Type B pancreatic cell (in vitro differentiated cells): ENCODE data around the gene MSI2. TPM values are rescaled to one million over a fixed set of nuclear protein-coding genes. Genes with fewer than 3 reads are reported as not detected.

Experiments
- DNase-seq: peaks from one replicate; pipeline ENCODE4 v3.0.0; 2021; ENCODE audit warnings: mixed read lengths; ENCODE audit not compliant: unreplicated experiment; ENCODE audit errors: extremely low spot score
- H3K27ac Mint-ChIP-seq: 2 replicates; pipeline ENCODE4 v1.8.0; 2021; ENCODE audit warnings: mild to moderate bottlenecking, mixed read lengths
- H3K27me3 Mint-ChIP-seq: 2 replicates; pipeline ENCODE4 v1.8.0; 2021; ENCODE audit warnings: mixed read lengths
- H3K36me3 Mint-ChIP-seq: 2 replicates; pipeline ENCODE4 v1.8.0; 2021; ENCODE audit warnings: mixed read lengths
- H3K4me1 Mint-ChIP-seq: one replicate; pipeline ENCODE4 v1.8.0; 2021; ENCODE audit warnings: mixed read lengths; ENCODE audit not compliant: unreplicated experiment
- H3K4me3 Mint-ChIP-seq: 2 replicates; pipeline ENCODE4 v1.8.0; 2021; ENCODE audit warnings: mild to moderate bottlenecking, mixed read lengths
- H3K9me3 Mint-ChIP-seq: 2 replicates; pipeline ENCODE4 v1.8.0; 2021; ENCODE audit warnings: mixed read lengths
- CTCF ChIP-seq: fragments of 200-600 bp; sonication (generic); conservative IDR thresholded peaks from 2 replicates; pipeline ENCODE4 v1.5.0; 2021; ENCODE audit warnings: antibody characterized with exemption, mild to moderate bottlenecking
- total RNA-seq: library from RNA; stranded (reverse); gene quantifications from 2 replicates; pipeline ENCODE4 v1.2.1, GENCODE V29; 2021; ENCODE audit warnings: low replicate concordance

The MSI2 gene
- total RNA-seq, 1 donor from 2014 or later, result 158 TPM

GRCh38 chr17:57703273-57703672 lies 446.9 kb downstream of the MSI2 start:
- no peak overlapping the region for H3K4me3 Mint-ChIP-seq
- DNase-seq, result no peak
- no peak for TF ChIP-seq CTCF
- H3K36me3 Mint-ChIP-seq, result no peaks in the 10 kb centered on the region
- peaks cover 7% of the 10 kb centered on the region for H3K27me3 Mint-ChIP-seq
- no peak overlapping the region for H3K27ac Mint-ChIP-seq
- peaks cover 34% of the 10 kb centered on the region for H3K4me1 Mint-ChIP-seq
- no peaks in the 10 kb centered on the region for H3K9me3 Mint-ChIP-seq

- peaks cover 5% of the 10 kb centered on the region for H3K27me3 Mint-ChIP-seq
- H3K4me1 Mint-ChIP-seq, result peaks cover 35% of the 10 kb centered on the region
- H3K27ac Mint-ChIP-seq, result no peak overlapping the region
Observed at GRCh38 chr17:57704448-57704847, 448.1 kb downstream of the MSI2 start.

GRCh38 chr17:57705921-57706695 lies 449.8 kb downstream of the MSI2 start:
- Mint-ChIP-seq H3K4me3 (no peak overlapping the region), H3K4me1 (peaks cover 26% of the 10 kb centered on the region), H3K27ac (peak overlapping the region; percentile 5), H3K27me3 (peaks cover 6% of the 10 kb centered on the region), H3K36me3 (no peaks in the 10 kb centered on the region), H3K9me3 (no peaks in the 10 kb centered on the region)
- DNase-seq, result no peak
- no peak for TF ChIP-seq CTCF

More at GRCh38 chr17:57704448-57704847, 448.1 kb downstream of the MSI2 start:
- no peak overlapping the region for H3K4me3 Mint-ChIP-seq
- H3K9me3 Mint-ChIP-seq, result no peaks in the 10 kb centered on the region
- no peak for DNase-seq
- TF ChIP-seq CTCF, result no peak
- H3K36me3 Mint-ChIP-seq, result no peaks in the 10 kb centered on the region

- no peaks in the 10 kb centered on the region for H3K9me3 Mint-ChIP-seq
- no peaks in the 10 kb centered on the region for H3K36me3 Mint-ChIP-seq
- TF ChIP-seq CTCF, result no peak
- H3K4me1 Mint-ChIP-seq, result peaks cover 26% of the 10 kb centered on the region
- peaks cover 13% of the 10 kb centered on the region for H3K27me3 Mint-ChIP-seq
- no peak overlapping the region for H3K4me3 Mint-ChIP-seq
- H3K27ac Mint-ChIP-seq, result peak overlapping the region; percentile 5
- no peak for DNase-seq
Observed at GRCh38 chr17:57706761-57707160, 450.4 kb downstream of the MSI2 start.

- Mint-ChIP-seq H3K4me3 (peak overlapping the region; percentile 16), H3K36me3 (no peaks in the 10 kb centered on the region), H3K27me3 (peaks cover 16% of the 10 kb centered on the region), H3K27ac (no peak overlapping the region), H3K4me1 (peaks cover 26% of the 10 kb centered on the region), H3K9me3 (no peaks in the 10 kb centered on the region)
- DNase-seq, result no peak
- no peak for TF ChIP-seq CTCF
Observed at GRCh38 chr17:57707892-57708291, 451.6 kb downstream of the MSI2 start.
